Measurements from ENCODE around the gene ASIP.

GRCh38 chr20:34213213-34213612 lies 28.0 kb upstream of the ASIP start:
- TF ChIP-seq ZNF565 (CRISPR knock-in tag; conservative IDR thresholded peaks at IDR 0.05; ENCODE audit: low read depth) (no peak), ZFP3 (CRISPR knock-in tag; IDR thresholded peaks at IDR 0.05) (no peak)

All from SK-N-SH treated with all-trans-retinoic acid at 6 μM for 48 hours (cell line).